Stimulated activated naive CD8-positive, alpha-beta T cell treated with anti-CD3 and anti-CD28 coated beads, Interleukin-15, Interleukin-2, amounts not matched to agents 100 ng/mL and 50 ng/mL, for 24 hours (primary cell): ENCODE results near the gene PPP1R10.
"Not testable (repeated sequence)": the region's sequence is repeated elsewhere in the genome, so short reads cannot be mapped to it uniquely, and the experiment has no call there.

ENCODE experiments used
- H3K27ac Mint-ChIP-seq: one replicate; pipeline ENCODE4 v1.8.0; 2021; ENCODE audit warnings: mild to moderate bottlenecking, mixed read lengths
- H3K27me3 Mint-ChIP-seq: one replicate; pipeline ENCODE4 v1.8.0; 2021; ENCODE audit warnings: mixed read lengths
- H3K36me3 Mint-ChIP-seq: one replicate; pipeline ENCODE4 v1.8.0; 2021; ENCODE audit warnings: low read depth, mixed read lengths
- H3K4me1 Mint-ChIP-seq: one replicate; pipeline ENCODE4 v1.8.0; 2021; ENCODE audit warnings: low read depth, mixed read lengths
- H3K4me3 Mint-ChIP-seq: one replicate; pipeline ENCODE4 v1.8.0; 2021; ENCODE audit warnings: mild to moderate bottlenecking, mixed read lengths
- H3K9me3 Mint-ChIP-seq: one replicate; pipeline ENCODE4 v1.8.0; 2021; ENCODE audit warnings: mixed read lengths

The PPP1R10 gene

GRCh38 chr6:30613251-30614043 lies 3.6 kb downstream of the PPP1R10 start:
- peaks cover 91% of the 10 kb centered on the region for H3K36me3 Mint-ChIP-seq
- peaks cover 79% of the 10 kb centered on the region for H3K4me1 Mint-ChIP-seq
- H3K27ac Mint-ChIP-seq: peak overlapping the region; percentile 95
- H3K27me3 Mint-ChIP-seq: peaks cover 3% of the 10 kb centered on the region
- H3K9me3 Mint-ChIP-seq: no peaks in the 10 kb centered on the region
- H3K4me3 Mint-ChIP-seq: peak overlapping the region; percentile 96

GRCh38 chr6:30612687-30613248 lies 4.3 kb downstream of the PPP1R10 start:
- Mint-ChIP-seq H3K4me1 (peaks cover 82% of the 10 kb centered on the region), H3K27me3 (peaks cover 3% of the 10 kb centered on the region), H3K4me3 (peak overlapping the region; percentile 21), H3K9me3 (no peaks in the 10 kb centered on the region), H3K36me3 (peaks cover 97% of the 10 kb centered on the region), H3K27ac (peak overlapping the region; percentile 95)

GRCh38 chr6:30612213-30612612 lies 4.8 kb downstream of the PPP1R10 start:
- H3K4me3 Mint-ChIP-seq: no peak overlapping the region
- H3K27me3 Mint-ChIP-seq: peaks cover 3% of the 10 kb centered on the region
- H3K9me3 Mint-ChIP-seq: no peaks in the 10 kb centered on the region
- H3K27ac Mint-ChIP-seq: peak overlapping the region; percentile 67
- peaks cover 82% of the 10 kb centered on the region for H3K4me1 Mint-ChIP-seq
- H3K36me3 Mint-ChIP-seq: peaks cover 97% of the 10 kb centered on the region

- Mint-ChIP-seq H3K9me3 (no peaks in the 10 kb centered on the region), H3K27ac (peak overlapping the region; percentile 67), H3K4me1 (peaks cover 78% of the 10 kb centered on the region), H3K27me3 (no peaks in the 10 kb centered on the region), H3K4me3 (no peak overlapping the region), H3K36me3 (peaks cover 95% of the 10 kb centered on the region)
These were observed 5.2 kb downstream of the PPP1R10 start for GRCh38 chr6:30611856-30612194.

GRCh38 chr6:30611150-30611855 lies 5.7 kb downstream of the PPP1R10 start:
- H3K36me3 Mint-ChIP-seq: peaks cover 95% of the 10 kb centered on the region
- no peaks in the 10 kb centered on the region for H3K27me3 Mint-ChIP-seq
- H3K9me3 Mint-ChIP-seq: no peaks in the 10 kb centered on the region
- peak overlapping the region; percentile 65 for H3K27ac Mint-ChIP-seq
- H3K4me3 Mint-ChIP-seq: no peak overlapping the region
- peaks cover 77% of the 10 kb centered on the region for H3K4me1 Mint-ChIP-seq

GRCh38 chr6:30610065-30610464 lies 7.0 kb downstream of the PPP1R10 start:
- peaks cover 81% of the 10 kb centered on the region for H3K4me1 Mint-ChIP-seq
- peaks cover 95% of the 10 kb centered on the region for H3K36me3 Mint-ChIP-seq
- peak overlapping the region; percentile 22 for H3K27ac Mint-ChIP-seq
- H3K27me3 Mint-ChIP-seq: no peaks in the 10 kb centered on the region
- H3K9me3 Mint-ChIP-seq: no peaks in the 10 kb centered on the region
- H3K4me3 Mint-ChIP-seq: no peak overlapping the region

GRCh38 chr6:30603961-30604360 lies 13.1 kb downstream of the PPP1R10 start:
- no peaks in the 10 kb centered on the region for H3K9me3 Mint-ChIP-seq
- peaks cover 40% of the 10 kb centered on the region for H3K4me1 Mint-ChIP-seq
- peak overlapping the region; percentile 23 for H3K27ac Mint-ChIP-seq
- H3K36me3 Mint-ChIP-seq: peaks cover 83% of the 10 kb centered on the region
- no peaks in the 10 kb centered on the region for H3K27me3 Mint-ChIP-seq
- no peak overlapping the region for H3K4me3 Mint-ChIP-seq

GRCh38 chr6:30601815-30602641 lies 15.0 kb downstream of the PPP1R10 start:
- peaks cover 31% of the 10 kb centered on the region for H3K4me1 Mint-ChIP-seq
- H3K27ac Mint-ChIP-seq: peak overlapping the region; percentile 26
- peaks cover 76% of the 10 kb centered on the region for H3K36me3 Mint-ChIP-seq

GRCh38 chr6:30601436-30601814 lies 15.6 kb downstream of the PPP1R10 start:
- Mint-ChIP-seq H3K27me3 (no peaks in the 10 kb centered on the region), H3K4me1 (peaks cover 33% of the 10 kb centered on the region), H3K27ac (peak overlapping the region; percentile 26), H3K36me3 (peaks cover 74% of the 10 kb centered on the region), H3K9me3 (no peaks in the 10 kb centered on the region), H3K4me3 (no peak overlapping the region)

More at GRCh38 chr6:30601815-30602641, 15.0 kb downstream of the PPP1R10 start:
- no peaks in the 10 kb centered on the region for H3K27me3 Mint-ChIP-seq
- no peaks in the 10 kb centered on the region for H3K9me3 Mint-ChIP-seq
- H3K4me3 Mint-ChIP-seq: no peak overlapping the region

GRCh38 chr6:30600451-30600961 lies 16.5 kb downstream of the PPP1R10 start:
- Mint-ChIP-seq H3K36me3 (peaks cover 66% of the 10 kb centered on the region), H3K27ac (peak overlapping the region; percentile 1), H3K4me1 (peaks cover 26% of the 10 kb centered on the region), H3K9me3 (no peaks in the 10 kb centered on the region), H3K27me3 (no peaks in the 10 kb centered on the region), H3K4me3 (no peak overlapping the region)

- no peaks in the 10 kb centered on the region for H3K27me3 Mint-ChIP-seq
- peaks cover 26% of the 10 kb centered on the region for H3K4me1 Mint-ChIP-seq
- peak overlapping the region; percentile 2 for H3K27ac Mint-ChIP-seq
- H3K36me3 Mint-ChIP-seq: peaks cover 64% of the 10 kb centered on the region
- H3K9me3 Mint-ChIP-seq: no peaks in the 10 kb centered on the region
- H3K4me3 Mint-ChIP-seq: no peak overlapping the region
These were observed 17.3 kb downstream of the PPP1R10 start for GRCh38 chr6:30599625-30600324.

- peak overlapping the region; percentile 36 for H3K27ac Mint-ChIP-seq
These were observed 18.0 kb downstream of the PPP1R10 start for GRCh38 chr6:30598912-30599624.

GRCh38 chr6:30597315-30598144 lies 19.5 kb downstream of the PPP1R10 start:
- Mint-ChIP-seq H3K36me3 (peaks cover 54% of the 10 kb centered on the region), H3K4me1 (peaks cover 14% of the 10 kb centered on the region), H3K27ac (peak overlapping the region; percentile 1)
- H3K4me3 Mint-ChIP-seq, H3K27me3 Mint-ChIP-seq, H3K9me3 Mint-ChIP-seq: not testable (repeated sequence)

More at GRCh38 chr6:30598912-30599624, 18.0 kb downstream of the PPP1R10 start:
- peaks cover 26% of the 10 kb centered on the region for H3K4me1 Mint-ChIP-seq
- no peaks in the 10 kb centered on the region for H3K9me3 Mint-ChIP-seq
- H3K36me3 Mint-ChIP-seq: peaks cover 64% of the 10 kb centered on the region
- no peak overlapping the region for H3K4me3 Mint-ChIP-seq
- no peaks in the 10 kb centered on the region for H3K27me3 Mint-ChIP-seq
